ENCODE results near the gene BPIFB6.

BPIFB6 gene

DNA sequence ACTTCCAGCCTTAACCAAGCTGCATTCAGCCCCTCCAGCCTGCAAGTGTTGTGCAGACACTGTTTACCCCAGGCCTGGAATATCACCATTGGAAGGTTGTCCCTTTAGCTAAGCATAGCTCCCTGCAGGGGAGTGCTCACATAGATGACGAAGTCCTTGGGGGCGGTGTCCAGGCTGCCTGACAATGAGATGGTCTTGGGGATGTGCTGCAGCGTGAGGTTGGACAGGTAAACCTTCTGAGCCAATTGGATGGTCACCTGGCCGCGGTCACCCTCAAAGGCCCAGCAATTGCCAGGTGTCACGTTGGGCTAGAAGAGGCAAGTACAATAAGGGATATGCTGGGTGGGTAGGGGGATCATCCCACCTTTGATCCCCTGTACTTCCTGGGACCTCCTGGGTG lies 45.9 kb upstream of the BPIFB6 start (continued):
- TF ChIP-seq, protein P1, sequence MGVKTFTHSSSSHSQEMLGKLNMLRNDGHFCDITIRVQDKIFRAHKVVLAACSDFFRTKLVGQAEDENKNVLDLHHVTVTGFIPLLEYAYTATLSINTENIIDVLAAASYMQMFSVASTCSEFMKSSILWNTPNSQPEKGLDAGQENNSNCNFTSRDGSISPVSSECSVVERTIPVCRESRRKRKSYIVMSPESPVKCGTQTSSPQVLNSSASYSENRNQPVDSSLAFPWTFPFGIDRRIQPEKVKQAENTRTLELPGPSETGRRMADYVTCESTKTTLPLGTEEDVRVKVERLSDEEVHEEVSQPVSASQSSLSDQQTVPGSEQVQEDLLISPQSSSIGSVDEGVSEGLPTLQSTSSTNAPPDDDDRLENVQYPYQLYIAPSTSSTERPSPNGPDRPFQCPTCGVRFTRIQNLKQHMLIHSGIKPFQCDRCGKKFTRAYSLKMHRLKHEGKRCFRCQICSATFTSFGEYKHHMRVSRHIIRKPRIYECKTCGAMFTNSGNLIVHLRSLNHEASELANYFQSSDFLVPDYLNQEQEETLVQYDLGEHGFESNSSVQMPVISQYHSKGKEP (tag by site-specific recombination; IDR thresholded peaks at IDR 0.05), result no peak

DNA sequence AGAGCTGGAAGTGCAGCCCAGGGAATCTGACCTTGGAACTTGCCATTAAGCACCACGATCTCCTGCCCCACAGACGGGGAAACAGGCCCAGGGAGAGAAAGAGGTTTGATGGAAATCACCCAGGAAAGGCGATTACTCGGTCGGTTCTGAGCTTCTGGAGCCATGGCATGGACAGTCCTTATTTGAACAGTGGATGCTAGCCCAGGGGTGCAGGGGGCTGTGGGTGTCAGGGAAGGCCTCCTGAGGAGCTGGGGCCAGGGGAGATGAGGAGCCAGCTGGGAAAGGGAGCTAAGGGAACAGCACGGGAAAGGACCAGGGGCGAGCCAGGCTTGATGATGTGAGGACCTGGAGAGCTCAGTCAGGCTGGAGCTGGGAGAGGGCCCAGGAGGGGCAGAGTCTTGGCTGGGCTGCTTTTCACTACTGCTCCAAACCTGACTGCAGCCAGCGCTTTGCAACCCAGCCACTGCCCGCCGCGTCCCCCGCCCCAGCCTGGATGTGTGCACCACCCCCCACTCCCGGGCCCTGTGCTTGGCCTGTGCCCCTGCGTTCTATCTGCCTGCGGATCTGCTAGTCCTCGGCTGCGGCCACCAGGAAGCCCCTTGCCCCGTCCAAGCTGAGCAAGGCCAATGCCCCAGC lies 45.0 kb upstream of the BPIFB6 start:
- POLR2A ChIA-PET, result no interaction called here
- H3K4me1 ChIP-seq (ENCODE audit: control insufficient read depth, insufficient read depth, low read length), result no peaks in the 10 kb centered on the region
- CTCF ChIA-PET, result interaction anchor here (0.5 to 1.0 kb wide), 2 partner anchors 90 to 952 kb away, joined by 3 read pairs; no protein-coding TSS in a partner anchor
- H3K4me3 ChIP-seq (ENCODE audit: low read depth, low read length), result no peak overlapping the region
- no peak overlapping the region for H3K27ac ChIP-seq (ENCODE audit: extremely low read depth, low read depth, low read length)
- no peaks in the 10 kb centered on the region for H3K36me3 ChIP-seq (ENCODE audit: control insufficient read depth in 2 of 2, insufficient read depth in 1 of 2, low read length in 2 of 2)
- no peaks in the 10 kb centered on the region for H3K9me3 ChIP-seq (ENCODE audit: control insufficient read depth, insufficient read depth, low read depth, low read length)
- TF ChIP-seq PRDM1 (tag by site-specific recombination; IDR thresholded peaks at IDR 0.05) (no peak), ZNF747 (tag by site-specific recombination; IDR thresholded peaks at IDR 0.05) (no peak), ZNF221 (tag by site-specific recombination; IDR thresholded peaks at IDR 0.05; ENCODE audit: borderline replicate concordance) (no peak), ZNF248 (tag by site-specific recombination; IDR thresholded peaks at IDR 0.05) (no peak), GLIS1 (tag by site-specific recombination; IDR thresholded peaks at IDR 0.05) (no peak), ZNF202 (tag by site-specific recombination; IDR thresholded peaks at IDR 0.05; ENCODE audit: borderline replicate concordance) (no peak), ZNF184 (tag by site-specific recombination; IDR thresholded peaks at IDR 0.05) (no peak), ZNF621 (tag by site-specific recombination; IDR thresholded peaks at IDR 0.05) (no peak), ZNF223 (tag by site-specific recombination; IDR thresholded peaks at IDR 0.05) (no peak), HOXD13 (CRISPR knock-in tag; IDR thresholded peaks at IDR 0.05; ENCODE audit: borderline replicate concordance) (no peak), ZNF169 (tag by site-specific recombination; IDR thresholded peaks at IDR 0.05) (no peak)
- TF ChIP-seq, protein P2, sequence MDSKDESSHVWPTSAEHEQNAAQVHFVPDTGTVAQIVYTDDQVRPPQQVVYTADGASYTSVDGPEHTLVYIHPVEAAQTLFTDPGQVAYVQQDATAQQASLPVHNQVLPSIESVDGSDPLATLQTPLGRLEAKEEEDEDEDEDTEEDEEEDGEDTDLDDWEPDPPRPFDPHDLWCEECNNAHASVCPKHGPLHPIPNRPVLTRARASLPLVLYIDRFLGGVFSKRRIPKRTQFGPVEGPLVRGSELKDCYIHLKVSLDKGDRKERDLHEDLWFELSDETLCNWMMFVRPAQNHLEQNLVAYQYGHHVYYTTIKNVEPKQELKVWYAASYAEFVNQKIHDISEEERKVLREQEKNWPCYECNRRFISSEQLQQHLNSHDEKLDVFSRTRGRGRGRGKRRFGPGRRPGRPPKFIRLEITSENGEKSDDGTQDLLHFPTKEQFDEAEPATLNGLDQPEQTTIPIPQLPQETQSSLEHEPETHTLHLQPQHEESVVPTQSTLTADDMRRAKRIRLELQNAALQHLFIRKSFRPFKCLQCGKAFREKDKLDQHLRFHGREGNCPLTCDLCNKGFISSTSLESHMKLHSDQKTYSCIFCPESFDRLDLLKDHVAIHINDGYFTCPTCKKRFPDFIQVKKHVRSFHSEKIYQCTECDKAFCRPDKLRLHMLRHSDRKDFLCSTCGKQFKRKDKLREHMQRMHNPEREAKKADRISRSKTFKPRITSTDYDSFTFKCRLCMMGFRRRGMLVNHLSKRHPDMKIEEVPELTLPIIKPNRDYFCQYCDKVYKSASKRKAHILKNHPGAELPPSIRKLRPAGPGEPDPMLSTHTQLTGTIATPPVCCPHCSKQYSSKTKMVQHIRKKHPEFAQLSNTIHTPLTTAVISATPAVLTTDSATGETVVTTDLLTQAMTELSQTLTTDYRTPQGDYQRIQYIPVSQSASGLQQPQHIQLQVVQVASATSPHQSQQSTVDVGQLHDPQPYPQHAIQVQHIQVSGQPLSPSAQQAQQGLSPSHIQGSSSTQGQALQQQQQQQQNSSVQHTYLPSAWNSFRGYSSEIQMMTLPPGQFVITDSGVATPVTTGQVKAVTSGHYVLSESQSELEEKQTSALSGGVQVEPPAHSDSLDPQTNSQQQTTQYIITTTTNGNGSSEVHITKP (tag by site-specific recombination; IDR thresholded peaks at IDR 0.05), result no peak
- TF ChIP-seq, protein P3, sequence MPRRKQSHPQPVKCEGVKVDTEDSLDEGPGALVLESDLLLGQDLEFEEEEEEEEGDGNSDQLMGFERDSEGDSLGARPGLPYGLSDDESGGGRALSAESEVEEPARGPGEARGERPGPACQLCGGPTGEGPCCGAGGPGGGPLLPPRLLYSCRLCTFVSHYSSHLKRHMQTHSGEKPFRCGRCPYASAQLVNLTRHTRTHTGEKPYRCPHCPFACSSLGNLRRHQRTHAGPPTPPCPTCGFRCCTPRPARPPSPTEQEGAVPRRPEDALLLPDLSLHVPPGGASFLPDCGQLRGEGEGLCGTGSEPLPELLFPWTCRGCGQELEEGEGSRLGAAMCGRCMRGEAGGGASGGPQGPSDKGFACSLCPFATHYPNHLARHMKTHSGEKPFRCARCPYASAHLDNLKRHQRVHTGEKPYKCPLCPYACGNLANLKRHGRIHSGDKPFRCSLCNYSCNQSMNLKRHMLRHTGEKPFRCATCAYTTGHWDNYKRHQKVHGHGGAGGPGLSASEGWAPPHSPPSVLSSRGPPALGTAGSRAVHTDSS (tag by site-specific recombination; IDR thresholded peaks at IDR 0.05), result no peak
- TF ChIP-seq, protein P4, sequence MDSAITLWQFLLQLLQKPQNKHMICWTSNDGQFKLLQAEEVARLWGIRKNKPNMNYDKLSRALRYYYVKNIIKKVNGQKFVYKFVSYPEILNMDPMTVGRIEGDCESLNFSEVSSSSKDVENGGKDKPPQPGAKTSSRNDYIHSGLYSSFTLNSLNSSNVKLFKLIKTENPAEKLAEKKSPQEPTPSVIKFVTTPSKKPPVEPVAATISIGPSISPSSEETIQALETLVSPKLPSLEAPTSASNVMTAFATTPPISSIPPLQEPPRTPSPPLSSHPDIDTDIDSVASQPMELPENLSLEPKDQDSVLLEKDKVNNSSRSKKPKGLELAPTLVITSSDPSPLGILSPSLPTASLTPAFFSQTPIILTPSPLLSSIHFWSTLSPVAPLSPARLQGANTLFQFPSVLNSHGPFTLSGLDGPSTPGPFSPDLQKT (IDR thresholded peaks at IDR 0.05; ENCODE audit: borderline replicate concordance, low read depth, low read length), result no peak
- TF ChIP-seq, protein P5, sequence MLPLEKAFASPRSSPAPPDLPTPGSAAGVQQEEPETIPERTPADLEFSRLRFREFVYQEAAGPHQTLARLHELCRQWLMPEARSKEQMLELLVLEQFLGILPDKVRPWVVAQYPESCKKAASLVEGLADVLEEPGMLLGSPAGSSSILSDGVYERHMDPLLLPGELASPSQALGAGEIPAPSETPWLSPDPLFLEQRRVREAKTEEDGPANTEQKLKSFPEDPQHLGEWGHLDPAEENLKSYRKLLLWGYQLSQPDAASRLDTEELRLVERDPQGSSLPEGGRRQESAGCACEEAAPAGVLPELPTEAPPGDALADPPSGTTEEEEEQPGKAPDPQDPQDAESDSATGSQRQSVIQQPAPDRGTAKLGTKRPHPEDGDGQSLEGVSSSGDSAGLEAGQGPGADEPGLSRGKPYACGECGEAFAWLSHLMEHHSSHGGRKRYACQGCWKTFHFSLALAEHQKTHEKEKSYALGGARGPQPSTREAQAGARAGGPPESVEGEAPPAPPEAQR (tag by site-specific recombination; IDR thresholded peaks at IDR 0.05), result no peak
- TF ChIP-seq, protein P6, sequence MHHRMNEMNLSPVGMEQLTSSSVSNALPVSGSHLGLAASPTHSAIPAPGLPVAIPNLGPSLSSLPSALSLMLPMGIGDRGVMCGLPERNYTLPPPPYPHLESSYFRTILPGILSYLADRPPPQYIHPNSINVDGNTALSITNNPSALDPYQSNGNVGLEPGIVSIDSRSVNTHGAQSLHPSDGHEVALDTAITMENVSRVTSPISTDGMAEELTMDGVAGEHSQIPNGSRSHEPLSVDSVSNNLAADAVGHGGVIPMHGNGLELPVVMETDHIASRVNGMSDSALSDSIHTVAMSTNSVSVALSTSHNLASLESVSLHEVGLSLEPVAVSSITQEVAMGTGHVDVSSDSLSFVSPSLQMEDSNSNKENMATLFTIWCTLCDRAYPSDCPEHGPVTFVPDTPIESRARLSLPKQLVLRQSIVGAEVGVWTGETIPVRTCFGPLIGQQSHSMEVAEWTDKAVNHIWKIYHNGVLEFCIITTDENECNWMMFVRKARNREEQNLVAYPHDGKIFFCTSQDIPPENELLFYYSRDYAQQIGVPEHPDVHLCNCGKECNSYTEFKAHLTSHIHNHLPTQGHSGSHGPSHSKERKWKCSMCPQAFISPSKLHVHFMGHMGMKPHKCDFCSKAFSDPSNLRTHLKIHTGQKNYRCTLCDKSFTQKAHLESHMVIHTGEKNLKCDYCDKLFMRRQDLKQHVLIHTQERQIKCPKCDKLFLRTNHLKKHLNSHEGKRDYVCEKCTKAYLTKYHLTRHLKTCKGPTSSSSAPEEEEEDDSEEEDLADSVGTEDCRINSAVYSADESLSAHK (tag by site-specific recombination; IDR thresholded peaks at IDR 0.05), result no peak
- TF ChIP-seq, protein P7, sequence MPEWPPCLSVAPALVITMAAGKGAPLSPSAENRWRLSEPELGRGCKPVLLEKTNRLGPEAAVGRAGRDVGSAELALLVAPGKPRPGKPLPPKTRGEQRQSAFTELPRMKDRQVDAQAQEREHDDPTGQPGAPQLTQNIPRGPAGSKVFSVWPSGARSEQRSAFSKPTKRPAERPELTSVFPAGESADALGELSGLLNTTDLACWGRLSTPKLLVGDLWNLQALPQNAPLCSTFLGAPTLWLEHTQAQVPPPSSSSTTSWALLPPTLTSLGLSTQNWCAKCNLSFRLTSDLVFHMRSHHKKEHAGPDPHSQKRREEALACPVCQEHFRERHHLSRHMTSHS (tag by site-specific recombination; IDR thresholded peaks at IDR 0.05), result no peak
